Measurements from ENCODE around the gene ARID5B.

The ARID5B gene

DNA sequence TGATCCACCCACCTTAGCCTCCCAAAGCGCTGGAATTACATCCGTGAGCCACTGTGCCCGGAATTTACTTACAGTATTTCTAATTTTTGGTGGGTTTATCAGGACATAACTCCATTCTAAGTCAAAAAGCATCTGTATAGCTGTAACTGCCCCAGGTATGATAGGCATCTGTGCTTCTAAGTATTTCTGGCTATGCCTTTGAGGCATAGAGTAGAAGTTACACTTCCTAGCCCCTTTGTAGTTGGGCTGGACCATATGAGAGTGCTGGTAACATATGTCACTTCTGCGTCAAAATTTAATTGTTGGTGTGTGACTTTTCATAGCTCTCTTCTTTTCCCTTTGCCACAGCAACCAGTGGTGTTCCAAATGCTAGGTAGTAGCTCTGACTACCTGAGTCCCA is 213.8 kb downstream of the ARID5B start:
- no peak overlapping the region for H3K27ac ChIP-seq
- TF ChIP-seq, protein P1, sequence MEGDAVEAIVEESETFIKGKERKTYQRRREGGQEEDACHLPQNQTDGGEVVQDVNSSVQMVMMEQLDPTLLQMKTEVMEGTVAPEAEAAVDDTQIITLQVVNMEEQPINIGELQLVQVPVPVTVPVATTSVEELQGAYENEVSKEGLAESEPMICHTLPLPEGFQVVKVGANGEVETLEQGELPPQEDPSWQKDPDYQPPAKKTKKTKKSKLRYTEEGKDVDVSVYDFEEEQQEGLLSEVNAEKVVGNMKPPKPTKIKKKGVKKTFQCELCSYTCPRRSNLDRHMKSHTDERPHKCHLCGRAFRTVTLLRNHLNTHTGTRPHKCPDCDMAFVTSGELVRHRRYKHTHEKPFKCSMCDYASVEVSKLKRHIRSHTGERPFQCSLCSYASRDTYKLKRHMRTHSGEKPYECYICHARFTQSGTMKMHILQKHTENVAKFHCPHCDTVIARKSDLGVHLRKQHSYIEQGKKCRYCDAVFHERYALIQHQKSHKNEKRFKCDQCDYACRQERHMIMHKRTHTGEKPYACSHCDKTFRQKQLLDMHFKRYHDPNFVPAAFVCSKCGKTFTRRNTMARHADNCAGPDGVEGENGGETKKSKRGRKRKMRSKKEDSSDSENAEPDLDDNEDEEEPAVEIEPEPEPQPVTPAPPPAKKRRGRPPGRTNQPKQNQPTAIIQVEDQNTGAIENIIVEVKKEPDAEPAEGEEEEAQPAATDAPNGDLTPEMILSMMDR (IDR thresholded peaks at IDR 0.05): no peak
- TF ChIP-seq ZFX (IDR thresholded peaks at IDR 0.05; ENCODE audit: borderline replicate concordance): no peak

DNA sequence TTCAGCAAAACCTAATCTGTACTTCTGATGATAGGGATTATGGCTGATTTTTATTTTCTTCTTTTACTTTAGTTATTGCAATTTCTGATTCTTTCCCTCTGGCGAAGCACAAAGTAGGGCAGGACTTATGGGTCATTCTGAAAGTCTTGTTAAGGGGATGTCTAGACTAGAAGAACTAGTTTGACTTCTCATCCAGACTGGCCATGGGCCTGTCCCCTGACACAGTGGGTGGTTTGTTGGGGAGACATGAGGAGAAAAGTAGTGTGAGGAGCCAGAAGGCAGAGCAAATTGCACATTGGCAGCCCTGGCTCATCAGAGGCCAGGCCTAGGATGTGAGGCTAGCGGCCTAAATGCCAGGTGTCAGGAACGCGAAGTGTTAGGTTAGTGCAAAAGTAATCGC is 214.3 kb downstream of the ARID5B start:
- no peak overlapping the region for H3K27ac ChIP-seq
- TF ChIP-seq ZFX (IDR thresholded peaks at IDR 0.05; ENCODE audit: borderline replicate concordance): no peak
- TF ChIP-seq, protein P1 (IDR thresholded peaks at IDR 0.05): no peak

DNA sequence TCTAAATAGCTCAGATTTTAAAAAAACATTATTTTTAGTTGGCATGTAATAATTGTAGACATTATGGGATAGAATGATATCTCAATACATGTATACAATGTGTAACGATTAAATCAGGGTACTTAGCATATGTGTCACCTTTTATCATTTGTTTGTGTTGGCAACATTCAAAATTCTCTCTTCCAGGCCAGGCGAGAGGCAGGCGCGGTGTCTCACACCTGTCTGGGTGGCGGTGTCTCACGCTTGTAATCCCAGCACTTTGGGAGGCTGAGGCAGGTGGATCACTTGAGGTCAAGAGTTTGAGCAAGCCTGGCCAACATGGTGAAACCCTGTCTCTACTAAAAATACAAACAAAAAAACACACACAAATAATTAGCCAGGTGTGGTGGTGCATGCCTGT is 215.4 kb downstream of the ARID5B start:
- H3K27ac ChIP-seq: no peak overlapping the region

DNA sequence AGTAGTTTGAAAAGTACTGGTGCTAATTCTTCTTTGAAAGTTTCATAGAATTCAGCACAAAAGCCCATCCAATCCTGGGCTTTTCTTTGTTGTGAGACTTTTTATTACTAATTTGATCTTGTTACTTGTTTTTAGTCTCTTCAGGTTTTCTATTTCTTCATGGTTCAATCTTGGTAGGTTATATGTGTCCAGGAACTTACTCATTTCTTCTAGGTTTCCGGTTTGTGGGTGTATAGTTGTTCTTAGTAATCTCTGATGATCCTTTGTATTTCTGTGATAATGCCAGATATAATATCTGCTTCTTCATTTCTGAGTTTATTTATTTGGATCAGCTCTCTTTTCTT is 219.7 kb downstream of the ARID5B start:
- no peak overlapping the region for H3K27ac ChIP-seq
- no peak for TF ChIP-seq ZFX (IDR thresholded peaks at IDR 0.05; ENCODE audit: borderline replicate concordance)
- TF ChIP-seq, protein P1 (IDR thresholded peaks at IDR 0.05): no peak

More for the DNA sequence above, 215.4 kb downstream of the ARID5B start:
- TF ChIP-seq, protein P1 (IDR thresholded peaks at IDR 0.05): no peak
- TF ChIP-seq ZFX (IDR thresholded peaks at IDR 0.05; ENCODE audit: borderline replicate concordance): no peak

DNA sequence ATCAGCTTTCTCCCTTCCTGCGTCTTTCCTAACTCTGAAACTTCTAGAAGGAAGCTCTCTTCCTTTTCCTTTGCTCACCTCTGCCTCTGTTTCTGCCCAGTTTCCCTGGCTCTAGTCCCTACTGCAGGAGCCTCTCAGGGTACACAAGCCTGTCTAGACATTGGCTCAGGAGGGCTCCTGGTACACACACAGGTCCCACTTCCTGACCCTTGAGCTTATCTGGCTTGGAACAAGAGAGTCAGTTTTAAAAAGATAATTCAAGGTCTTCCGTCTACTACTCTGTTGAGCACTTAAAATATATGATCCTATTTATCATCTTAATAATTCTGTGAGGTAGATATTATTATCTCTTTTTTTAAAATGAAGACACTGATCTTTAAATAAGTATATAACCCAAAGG is 226.5 kb downstream of the ARID5B start:
- TF ChIP-seq ZFX (IDR thresholded peaks at IDR 0.05; ENCODE audit: borderline replicate concordance): no peak
- no peak overlapping the region for H3K27ac ChIP-seq

- H3K27ac ChIP-seq: no peak overlapping the region
- TF ChIP-seq ZFX (IDR thresholded peaks at IDR 0.05; ENCODE audit: borderline replicate concordance): no peak
- TF ChIP-seq, protein P1 (IDR thresholded peaks at IDR 0.05): no peak
Observed at GRCh38 chr10:62130948-62131347, 229.4 kb downstream of the ARID5B start.

DNA sequence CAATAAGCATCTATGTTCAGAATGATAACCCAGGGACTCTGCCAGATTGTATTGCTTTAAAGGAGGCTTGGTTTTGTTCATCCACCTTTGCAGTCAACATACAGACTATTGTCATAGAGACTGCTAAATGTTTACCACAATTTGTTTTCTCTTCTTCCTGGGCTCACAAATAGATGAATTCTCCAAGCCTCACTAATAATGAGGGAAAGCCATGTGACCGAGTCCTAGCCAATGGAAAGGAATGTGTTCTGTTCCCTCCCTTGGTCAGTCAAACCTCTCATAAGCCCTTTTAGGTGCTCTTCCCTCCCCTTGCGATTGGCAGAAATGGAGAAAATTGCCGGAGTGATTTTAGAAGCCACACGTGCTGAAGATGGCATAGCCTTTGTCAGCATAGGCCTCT is 230.2 kb downstream of the ARID5B start:
- no peak for TF ChIP-seq ZFX (IDR thresholded peaks at IDR 0.05; ENCODE audit: borderline replicate concordance)
- TF ChIP-seq, protein P1 (IDR thresholded peaks at IDR 0.05): no peak
- H3K27ac ChIP-seq: no peak overlapping the region

- TF ChIP-seq ZFX (IDR thresholded peaks at IDR 0.05; ENCODE audit: borderline replicate concordance): no peak
- TF ChIP-seq, protein P1 (IDR thresholded peaks at IDR 0.05): no peak
- no peak overlapping the region for H3K27ac ChIP-seq
Observed at GRCh38 chr10:62133618-62134017, 232.1 kb downstream of the ARID5B start.
